ENCODE data around the gene PDLIM5. TPM values are rescaled to one million over a fixed set of nuclear protein-coding genes. Genes with fewer than 3 reads are reported as not detected.
"Not testable (repeated sequence)": the region's sequence is repeated elsewhere in the genome, so short reads cannot be mapped to it uniquely, and the experiment has no call there.

Gene PDLIM5
- polyA plus RNA-seq, 3 donors: 13.2 to 48.3 (median 27.3) TPM

DNA sequence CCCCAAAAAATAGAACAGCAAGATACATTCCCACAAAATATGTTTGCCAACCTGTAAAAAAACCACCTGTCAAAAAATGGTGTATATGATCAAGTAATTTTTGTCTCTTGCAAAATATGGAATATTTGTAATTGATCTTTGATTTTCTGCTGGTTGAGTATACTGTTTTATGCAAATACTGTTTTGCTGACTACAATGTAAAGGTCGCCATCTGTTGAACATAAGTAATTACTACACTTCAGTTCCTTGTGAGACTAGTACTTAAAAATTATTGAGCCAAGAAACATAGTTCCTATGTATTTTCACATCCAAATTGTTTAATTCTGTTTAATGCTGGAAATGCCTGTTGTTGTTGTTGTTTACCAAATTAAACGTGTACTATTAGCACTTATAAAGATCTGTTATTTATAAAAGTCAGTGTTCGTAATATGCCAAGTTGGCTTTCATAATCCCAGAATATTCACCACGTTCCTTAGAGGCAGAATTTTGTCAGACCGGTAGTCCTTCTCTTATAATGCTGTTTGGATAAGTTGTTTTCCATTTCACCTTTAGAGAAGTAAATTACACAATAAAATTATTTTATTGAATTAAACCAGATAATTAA is 144.2 kb downstream of the PDLIM5 start:
- WGBS, 3 donors: 44 to 60% (median 51%) methylated on average over 5 of the region's 5 CpGs
- H3K27ac ChIP-seq (ENCODE audit: low read depth, low read length): no peak overlapping the region

DNA sequence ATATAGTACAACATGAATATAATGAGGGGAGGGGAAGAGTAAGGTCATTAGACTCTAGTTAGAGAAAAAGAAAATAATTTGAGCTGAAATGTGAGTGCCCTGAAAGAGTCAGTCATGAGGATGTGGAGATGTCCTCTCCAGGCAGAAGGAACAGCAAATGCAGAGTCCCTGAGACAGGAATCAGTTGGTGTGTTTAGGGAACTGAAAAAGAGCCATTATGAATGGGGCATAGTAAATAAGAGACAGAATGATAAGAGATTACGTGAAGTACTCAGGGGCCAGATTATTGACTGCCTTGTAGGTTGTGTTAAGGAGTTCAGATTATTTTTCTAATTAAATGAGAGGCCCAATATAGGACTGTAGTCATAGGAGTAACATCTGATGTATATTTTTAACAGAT is 147.0 kb downstream of the PDLIM5 start:
- 68 to 100% (median 92%) methylated on average over 1 of the region's 1 CpG for WGBS, 3 donors
- no peak overlapping the region for H3K27ac ChIP-seq (ENCODE audit: low read depth, low read length)

DNA sequence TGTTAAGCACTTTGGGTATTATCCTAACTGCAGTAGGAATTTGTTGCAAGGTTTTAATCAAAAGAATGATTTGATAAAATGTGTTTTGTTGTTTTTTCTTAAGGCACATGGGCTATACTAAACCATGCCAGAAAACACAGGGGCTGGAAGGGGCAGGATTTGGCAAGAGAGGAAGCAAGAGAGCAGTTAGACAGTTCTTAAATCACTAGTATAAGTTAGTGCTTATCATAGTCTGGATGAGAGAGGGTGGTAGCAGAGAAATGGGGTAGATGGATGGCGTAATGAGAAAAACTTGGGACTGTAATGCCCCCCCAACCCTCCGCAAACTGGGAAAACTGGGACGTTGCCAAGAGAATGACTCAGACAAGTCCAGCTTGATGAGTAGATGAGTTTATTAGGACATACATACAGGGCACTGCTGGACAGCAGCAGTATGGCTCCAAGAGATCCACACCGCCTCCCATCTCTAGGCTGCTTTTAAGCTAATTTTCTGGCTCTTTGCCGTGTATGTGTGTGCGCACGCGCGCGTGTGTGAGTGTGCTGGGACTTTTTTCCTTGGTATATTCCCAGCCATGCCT is 151.5 kb downstream of the PDLIM5 start:
- H3K27ac ChIP-seq (ENCODE audit: low read depth, low read length): no peak overlapping the region
- 90 to 92% (median 92%) methylated on average over 10 of the region's 10 CpGs for WGBS, 3 donors

DNA sequence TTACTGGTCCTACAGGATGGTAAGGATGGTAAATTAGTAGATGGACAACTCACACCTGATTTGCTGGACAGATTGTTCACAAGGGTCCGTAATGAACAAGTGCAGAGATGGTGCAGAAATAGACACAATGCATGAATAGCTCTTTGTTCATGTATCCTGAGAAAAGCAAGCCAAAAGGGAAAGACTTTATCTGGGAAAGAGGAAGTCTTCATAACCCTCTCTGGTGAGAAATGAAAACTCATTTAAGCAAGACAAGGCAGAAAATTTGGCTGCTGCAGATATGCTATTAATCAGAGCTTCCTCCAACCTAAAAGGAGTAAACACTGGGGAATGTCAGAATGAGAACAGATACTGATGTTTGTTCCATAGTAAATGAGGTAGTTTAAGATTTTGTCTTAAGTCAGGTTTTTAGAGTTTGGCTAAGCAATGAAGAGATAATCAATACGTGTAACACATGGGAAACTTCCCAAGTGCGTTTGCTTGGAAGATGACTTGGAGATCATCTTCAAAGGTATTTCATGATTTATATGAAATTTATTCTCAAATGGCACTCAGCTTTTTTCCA is 153.6 kb downstream of the PDLIM5 start:
- 51 to 61% (median 57%) methylated on average over 3 of the region's 3 CpGs for WGBS, 3 donors
- no peak overlapping the region for H3K27ac ChIP-seq (ENCODE audit: low read depth, low read length)

DNA sequence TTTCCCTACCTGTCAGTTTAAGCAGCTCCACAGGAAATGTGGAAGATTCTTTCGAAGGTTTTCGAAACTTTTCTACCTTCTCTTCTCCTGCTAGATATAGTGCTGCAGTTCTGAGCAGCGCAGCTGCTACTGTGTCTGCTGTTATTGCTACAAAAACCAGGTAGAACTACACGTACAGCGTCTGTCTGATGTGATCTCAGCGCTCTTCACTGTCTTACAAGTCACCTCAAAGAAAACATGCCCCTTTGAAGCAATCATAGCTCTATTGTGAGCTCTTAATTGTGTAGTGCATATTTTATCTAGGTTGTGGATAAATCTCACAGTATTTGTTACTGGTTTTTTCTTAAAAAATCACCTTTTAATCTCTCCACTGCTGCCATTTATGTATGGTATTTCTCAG is 158.4 kb downstream of the PDLIM5 start:
- 86 to 92% (median 86%) methylated on average over 6 of the region's 6 CpGs for WGBS, 3 donors
- no peak overlapping the region for H3K27ac ChIP-seq (ENCODE audit: low read depth, low read length)

DNA sequence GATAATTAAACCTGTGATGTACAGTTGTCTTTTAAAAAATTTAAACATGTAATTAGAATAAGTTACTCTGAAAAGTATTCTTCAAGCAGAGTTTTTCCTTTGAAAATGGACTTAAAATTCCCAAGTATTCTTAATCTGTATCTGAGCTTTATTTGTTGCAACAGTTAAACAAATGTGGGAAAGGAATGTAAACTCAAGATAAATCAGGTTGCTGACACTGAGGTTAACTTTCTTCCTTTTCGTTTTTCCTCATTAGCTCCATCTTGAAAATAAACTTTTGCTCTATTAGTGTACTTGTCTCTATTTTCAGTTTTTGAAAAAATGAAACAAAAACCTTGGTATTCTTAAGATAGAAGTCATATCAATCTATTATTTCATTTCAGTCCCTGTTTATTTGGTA is 161.5 kb downstream of the PDLIM5 start:
- 21 to 66% (median 66%) methylated on average over 1 of the region's 1 CpG for WGBS, 3 donors
- H3K27ac ChIP-seq (ENCODE audit: low read depth, low read length): no peak overlapping the region

DNA sequence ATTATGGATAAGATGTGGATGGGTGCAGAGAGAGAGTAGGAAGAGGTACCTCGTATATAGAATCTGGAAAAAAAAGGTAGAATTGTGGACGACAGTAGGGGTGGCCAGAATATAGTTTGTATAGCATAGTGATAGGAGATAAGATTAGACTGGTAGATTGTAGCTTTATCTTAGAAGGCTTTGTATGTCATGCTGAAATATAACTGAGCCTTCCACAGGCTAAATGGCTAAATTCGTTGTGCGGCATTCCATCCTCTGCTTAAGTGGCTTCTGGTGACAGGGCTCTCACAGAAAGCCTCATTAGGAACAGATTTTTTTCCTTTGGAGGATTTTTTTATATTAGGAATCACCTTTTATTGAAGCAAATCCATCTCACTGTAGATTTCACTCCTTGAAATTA is 163.7 kb downstream of the PDLIM5 start:
- no peak overlapping the region for H3K27ac ChIP-seq (ENCODE audit: low read depth, low read length)
- WGBS, 3 donors: 81 to 92% (median 91%) methylated on average over 4 of the region's 4 CpGs

DNA sequence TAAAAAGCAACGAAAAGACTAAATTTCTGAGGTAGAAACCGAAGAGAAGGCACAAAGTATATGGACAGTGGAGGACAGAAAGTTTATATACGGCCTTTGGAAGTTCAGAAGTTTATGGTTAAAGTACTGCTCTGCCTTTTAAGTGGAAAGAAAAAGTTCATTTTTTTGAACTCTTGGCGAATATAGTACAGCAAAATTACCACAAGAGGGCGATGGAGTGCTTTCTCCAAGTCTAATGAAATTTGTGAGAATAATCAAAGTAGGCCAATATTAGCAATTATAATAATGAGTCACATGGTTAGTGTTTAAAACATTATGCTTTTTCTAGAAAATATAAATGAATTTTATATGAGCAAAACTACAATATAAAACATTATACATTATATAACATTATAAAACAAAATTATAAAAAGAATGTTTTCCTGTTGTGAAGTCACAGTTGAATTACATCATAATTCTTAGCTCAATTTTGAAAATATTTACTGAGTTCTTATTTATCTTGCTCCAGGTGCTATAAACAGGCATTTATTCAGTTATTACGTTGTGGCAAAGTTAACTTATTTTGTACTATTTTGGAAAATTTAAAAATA is 169.8 kb downstream of the PDLIM5 start:
- WGBS, 3 donors: 26 to 30% (median 28%) methylated on average over 6 of the region's 6 CpGs
- H3K27ac ChIP-seq (ENCODE audit: low read depth, low read length): no peak overlapping the region

DNA sequence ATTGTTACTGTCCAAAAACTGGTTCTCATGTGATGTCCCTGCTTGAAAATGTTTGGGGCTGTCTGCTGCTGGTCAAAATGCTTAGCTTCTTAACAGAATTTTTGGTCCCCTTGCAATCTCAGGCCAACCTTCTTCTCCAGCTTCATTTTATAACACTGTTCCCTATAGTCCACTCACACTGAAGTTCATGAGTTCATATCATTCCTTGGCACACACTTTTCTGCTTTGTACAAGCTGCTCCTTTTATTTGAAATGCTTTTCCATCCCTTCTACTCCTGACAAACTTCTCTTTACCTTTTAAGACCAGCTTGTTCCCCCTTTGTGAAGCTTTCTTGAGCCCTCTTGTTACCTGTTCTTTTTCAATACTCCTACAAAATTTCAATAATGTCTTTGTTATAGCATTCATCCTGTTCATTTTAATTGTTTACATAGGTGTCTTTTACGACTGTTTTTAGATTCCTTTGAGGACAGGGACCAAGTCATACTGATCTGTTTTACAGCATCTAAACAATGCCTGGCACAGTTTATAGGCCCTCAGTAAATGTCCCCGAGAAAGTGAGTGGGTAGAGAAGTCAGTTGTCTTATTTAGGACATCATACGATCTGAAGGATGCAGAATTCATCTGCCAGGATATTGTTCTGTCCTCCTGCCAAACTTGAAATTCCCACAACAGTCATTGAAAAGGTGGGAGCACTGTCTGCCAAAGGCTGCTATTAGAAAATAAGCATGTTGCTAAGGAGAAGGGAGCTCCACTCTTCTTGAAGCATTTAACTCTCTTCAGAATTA is 171.6 kb downstream of the PDLIM5 start:
- no peak overlapping the region for H3K27ac ChIP-seq (ENCODE audit: low read depth, low read length)
- WGBS, 3 donors: 60 to 73% (median 66%) methylated on average over 3 of the region's 3 CpGs

DNA sequence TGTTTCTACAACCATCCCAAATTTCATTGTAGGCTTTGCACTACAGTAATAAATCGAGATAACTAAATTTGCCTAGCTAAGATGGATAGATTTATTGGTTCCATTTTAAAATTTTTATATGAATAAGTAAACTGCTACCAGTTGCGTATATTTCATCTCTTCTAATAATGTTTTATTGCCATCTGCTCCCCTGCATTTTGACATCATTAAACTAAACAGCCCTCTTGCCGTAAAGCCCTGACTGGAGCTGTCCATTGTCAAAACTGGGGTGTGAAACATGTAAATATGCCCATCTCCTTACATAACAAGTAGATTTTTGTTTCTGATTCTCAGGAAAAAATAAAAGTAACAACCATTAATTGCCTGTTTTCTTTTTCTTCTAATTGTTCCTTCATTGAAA is 175.2 kb downstream of the PDLIM5 start:
- WGBS, 3 donors: 91 to 97% (median 95%) methylated on average over 3 of the region's 3 CpGs
- H3K27ac ChIP-seq (ENCODE audit: low read depth, low read length): no peak overlapping the region

DNA sequence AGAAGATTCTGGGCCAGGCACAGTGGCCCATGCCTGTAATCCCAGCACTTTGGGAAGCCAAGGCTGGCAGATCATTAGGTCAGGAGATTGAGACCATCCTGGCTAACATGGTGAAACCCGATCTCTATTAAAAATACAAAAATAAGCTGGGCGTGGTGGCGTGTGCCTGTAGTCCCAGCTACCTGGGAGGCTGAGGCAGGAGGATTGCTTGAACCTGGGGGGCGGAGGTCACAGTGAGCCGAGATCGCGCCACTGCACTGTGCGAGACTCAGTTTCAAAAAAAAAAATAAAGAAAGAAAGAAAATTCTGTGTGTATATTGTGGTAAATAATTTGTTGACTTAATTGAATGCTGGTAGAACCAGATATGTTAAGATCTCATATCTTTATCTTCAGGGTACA is 177.3 kb downstream of the PDLIM5 start:
- 97 to 98% (median 98%) methylated on average over 8 of the region's 8 CpGs for WGBS, 3 donors
- not testable (repeated sequence) for H3K27ac ChIP-seq (ENCODE audit: low read depth, low read length)

DNA sequence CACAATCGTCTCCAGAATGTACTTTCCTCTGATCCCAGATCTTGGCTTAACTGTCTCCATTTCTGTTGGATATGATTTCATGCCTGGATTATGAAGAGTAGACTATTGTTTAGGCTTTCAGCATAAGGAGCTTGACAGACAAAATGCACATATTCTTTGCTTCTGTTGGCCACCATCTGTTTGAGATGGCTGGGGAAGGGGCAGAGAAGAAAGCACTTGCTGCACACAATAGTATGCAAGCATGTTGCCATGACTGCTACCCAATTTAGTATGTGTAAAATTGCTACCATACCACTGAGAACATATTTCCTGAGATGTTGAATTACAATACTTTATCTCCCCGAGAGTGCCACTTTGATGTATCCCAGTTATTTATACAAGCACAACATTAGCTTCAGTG is 178.1 kb downstream of the PDLIM5 start:
- no peak overlapping the region for H3K27ac ChIP-seq (ENCODE audit: low read depth, low read length)
- WGBS, 3 donors: 72 to 75% (median 75%) methylated on average over 2 of the region's 2 CpGs

DNA sequence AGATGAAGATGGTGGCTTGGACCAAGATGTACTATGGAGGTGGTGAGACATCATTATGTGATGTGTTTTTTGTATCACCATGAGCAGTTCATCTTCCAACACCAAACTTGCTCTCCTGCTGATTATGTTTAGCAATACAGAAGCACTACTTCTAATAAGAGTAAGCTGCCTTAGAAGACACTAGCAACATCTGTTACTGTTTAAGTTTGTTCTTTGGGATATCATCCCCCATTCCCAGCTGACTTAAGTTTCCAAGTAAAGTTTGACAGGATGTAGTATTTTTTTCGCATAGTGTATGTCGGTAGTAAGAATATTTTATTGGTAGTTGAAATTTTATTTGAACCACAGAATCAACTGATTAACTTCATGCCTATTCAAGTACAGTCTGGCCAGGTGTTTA is 182.5 kb downstream of the PDLIM5 start:
- 68 to 77% (median 72%) methylated on average over 2 of the region's 2 CpGs for WGBS, 3 donors
- no peak overlapping the region for H3K27ac ChIP-seq (ENCODE audit: low read depth, low read length)

DNA sequence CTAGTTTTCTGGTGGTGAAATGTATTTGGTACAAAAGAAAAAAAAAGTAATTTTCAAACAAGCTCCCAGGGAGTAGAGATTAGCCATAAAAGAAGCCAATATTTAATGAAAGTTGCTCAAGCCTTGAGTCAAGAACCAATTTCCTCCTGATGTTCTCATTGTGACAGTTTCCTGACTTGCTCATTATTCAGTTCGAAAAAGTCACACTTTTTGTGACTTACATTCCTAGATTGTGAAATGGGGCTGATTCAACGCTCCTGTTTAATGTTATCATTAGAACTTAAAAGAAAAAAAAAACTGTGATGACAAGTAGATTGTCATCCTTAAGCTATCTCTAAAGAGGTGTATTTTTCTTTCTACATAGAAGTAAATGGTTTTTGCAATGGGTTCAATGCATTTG is 183.4 kb downstream of the PDLIM5 start:
- 56 to 95% (median 68%) methylated on average over 2 of the region's 2 CpGs for WGBS, 3 donors
- H3K27ac ChIP-seq (ENCODE audit: low read depth, low read length): no peak overlapping the region

DNA sequence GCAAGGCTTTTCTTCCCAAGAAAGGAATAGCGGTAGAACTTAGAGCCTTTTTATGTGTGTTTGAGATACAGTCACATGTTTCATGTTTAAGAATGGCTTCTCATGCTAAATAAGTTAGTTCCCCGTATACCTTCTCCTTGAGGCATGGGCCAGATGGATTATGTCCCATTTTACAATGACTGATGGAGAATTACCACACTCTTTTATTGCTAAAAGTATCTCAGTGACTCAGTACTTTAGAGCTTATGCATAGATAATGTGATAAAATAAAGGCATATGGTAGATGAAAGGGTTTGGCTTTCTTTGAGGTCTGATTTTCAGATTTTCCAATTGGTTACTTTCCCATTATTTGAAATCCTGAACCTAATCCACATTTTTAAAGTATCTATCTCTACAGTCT is 184.3 kb downstream of the PDLIM5 start:
- 93 to 97% (median 95%) methylated on average over 2 of the region's 2 CpGs for WGBS, 3 donors
- H3K27ac ChIP-seq (ENCODE audit: low read depth, low read length): no peak overlapping the region

DNA sequence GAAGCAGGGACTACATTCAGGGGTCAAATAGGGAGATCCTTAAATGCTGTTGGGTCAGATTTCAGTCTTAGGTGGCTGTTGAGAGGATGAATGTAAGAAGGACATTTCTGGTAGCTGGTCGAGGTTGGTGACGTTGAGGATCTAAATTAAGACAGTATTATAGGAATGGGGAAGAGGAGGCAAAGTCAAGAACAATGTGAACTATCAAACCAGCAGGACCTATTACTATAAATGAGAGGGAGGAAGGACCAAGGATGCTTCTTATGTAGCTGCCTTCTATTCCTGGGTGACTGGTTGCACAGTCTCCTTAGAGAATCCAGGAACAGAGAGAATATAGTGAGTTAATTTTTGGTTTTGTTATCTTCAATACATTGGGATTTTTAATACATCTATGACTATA is 187.6 kb downstream of the PDLIM5 start:
- H3K27ac ChIP-seq (ENCODE audit: low read depth, low read length): no peak overlapping the region
- 87 to 95% (median 95%) methylated on average over 2 of the region's 2 CpGs for WGBS, 3 donors

DNA sequence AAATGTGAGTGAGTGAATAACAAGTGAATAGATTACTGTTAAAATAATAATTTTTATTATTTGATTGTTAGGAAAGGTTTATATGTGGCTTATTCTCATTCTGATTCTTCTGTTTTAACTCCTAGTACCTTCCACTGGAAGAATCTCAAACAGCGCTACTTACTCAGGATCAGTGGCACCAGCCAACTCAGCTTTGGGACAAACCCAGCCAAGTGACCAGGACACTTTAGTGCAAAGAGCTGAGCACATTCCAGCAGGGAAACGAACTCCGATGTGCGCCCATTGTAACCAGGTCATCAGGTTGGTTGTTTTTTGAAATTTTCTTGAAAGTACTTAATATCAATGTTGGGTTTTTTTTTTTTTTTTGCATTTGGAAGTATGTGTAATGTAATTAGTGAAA is 188.4 kb downstream of the PDLIM5 start:
- 97% methylated on average over 4 of the region's 4 CpGs for WGBS, 3 donors
- H3K27ac ChIP-seq (ENCODE audit: low read depth, low read length): no peak overlapping the region

DNA sequence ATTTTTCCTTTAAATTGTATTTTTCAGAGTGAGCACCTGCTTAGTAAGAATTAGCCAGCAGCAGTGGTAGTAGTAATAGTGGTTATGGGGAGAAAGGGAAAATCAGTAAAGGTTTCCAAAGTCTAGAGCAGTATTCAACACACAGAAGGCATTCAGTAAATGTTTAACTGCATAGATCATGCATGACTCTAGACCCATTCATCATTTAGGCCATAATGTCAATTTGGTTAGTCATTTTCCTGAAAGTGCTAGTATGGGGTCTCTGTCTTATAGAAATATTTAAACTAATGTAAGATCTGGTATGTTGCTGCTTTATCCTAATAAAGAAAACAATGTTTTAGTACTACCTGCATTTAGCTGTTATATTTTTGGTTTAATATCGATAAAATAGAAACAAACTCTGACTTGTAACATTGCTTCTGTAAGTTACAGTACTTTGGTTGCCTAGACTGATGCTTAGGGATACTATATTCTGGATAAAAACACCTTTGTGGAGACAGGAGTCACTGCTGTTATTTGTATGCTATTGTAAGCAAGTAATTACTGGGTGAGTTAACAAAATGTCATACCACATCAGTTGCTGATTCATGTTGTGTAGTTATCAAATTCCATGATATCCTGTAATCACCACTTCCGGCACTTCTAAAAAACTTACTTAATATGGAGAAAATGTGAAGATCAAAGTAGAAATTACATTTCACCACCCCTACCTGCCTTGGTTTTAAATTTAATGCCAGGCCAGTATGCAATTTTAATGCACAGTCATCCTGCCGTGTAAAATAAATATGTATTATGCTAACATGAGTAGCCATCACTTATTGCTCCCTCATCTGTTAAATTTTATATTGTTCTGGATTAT is 190.2 kb downstream of the PDLIM5 start:
- WGBS, 3 donors: 78 to 95% (median 93%) methylated on average over 3 of the region's 3 CpGs
- no peak overlapping the region for H3K27ac ChIP-seq (ENCODE audit: low read depth, low read length)
